ENCODE data around the gene EMD.
A peak's percentile ranks its signal among the peaks of the same experiment; 100 is the strongest.

Gene EMD

GRCh38 chrX:154355776-154356140 is 23.3 kb upstream of the EMD start:
- DNase-seq, result no peak

- no peak for DNase-seq
These were observed 22.5 kb upstream of the EMD start for GRCh38 chrX:154356596-154356995.

- DNase-seq, result no peak
These were observed 21.9 kb upstream of the EMD start for GRCh38 chrX:154357205-154357604.

GRCh38 chrX:154358011-154358410 is 21.1 kb upstream of the EMD start:
- DNase-seq, result no peak

GRCh38 chrX:154358829-154359228 is 20.3 kb upstream of the EMD start:
- DNase-seq, result no peak

GRCh38 chrX:154359362-154360154 is 19.5 kb upstream of the EMD start:
- DNase-seq, result no peak

- no peak for DNase-seq
These were observed 18.9 kb upstream of the EMD start for GRCh38 chrX:154360155-154360713.

- no peak for DNase-seq
These were observed 16.9 kb upstream of the EMD start for GRCh38 chrX:154362085-154362742.

- DNase-seq, result no peak
These were observed 15.2 kb upstream of the EMD start for GRCh38 chrX:154363706-154364439.

- no peak for DNase-seq
These were observed 14.0 kb upstream of the EMD start for GRCh38 chrX:154365052-154365600.

GRCh38 chrX:154365997-154366665 is 13.0 kb upstream of the EMD start:
- DNase-seq, result no peak

GRCh38 chrX:154366666-154367055 is 12.4 kb upstream of the EMD start:
- DNase-seq, result no peak

GRCh38 chrX:154367474-154368308 is 11.4 kb upstream of the EMD start:
- DNase-seq, result no peak

GRCh38 chrX:154368630-154369448 is 10.3 kb upstream of the EMD start:
- peak; percentile 38 to 67 (median 52) for DNase-seq

- peak in 2 of 4 experiments; percentile 26 to 54 for DNase-seq
These were observed 9.4 kb upstream of the EMD start for GRCh38 chrX:154369449-154370299.

GRCh38 chrX:154370300-154371016 is 8.6 kb upstream of the EMD start:
- DNase-seq, result no peak

- peak; percentile 66 to 87 (median 76) for DNase-seq
These were observed 7.9 kb upstream of the EMD start for GRCh38 chrX:154371017-154371788.

GRCh38 chrX:154371789-154372300 is 7.2 kb upstream of the EMD start:
- no peak for DNase-seq

All from activated naive CD4-positive, alpha-beta T cell (primary cell).